Loucy (cell line): ENCODE results near the gene WRAP73.

Experiments
- H2AFZ ChIP-seq: fragments of 200-600 bp; sonication (generic); 2 replicates; pipeline ENCODE4 v1.6.0; 2016; ENCODE audit warnings: antibody characterized with exemption, mild to moderate bottlenecking, low read length, moderate library complexity
- H3F3A ChIP-seq: fragments of 200-600 bp; 2 replicates; pipeline ENCODE4 v1.6.0; 2016; ENCODE audit warnings: antibody characterized with exemption, low read depth, mild to moderate bottlenecking
- H3K27me3 ChIP-seq: fragments of 200-600 bp; sonication (generic); 2 replicates; pipeline ENCODE4 v1.6.1; 2014; ENCODE audit warnings: low read length, mild to moderate bottlenecking; ENCODE audit not compliant: insufficient read depth, poor library complexity, severe bottlenecking
- H3K36me3 ChIP-seq: fragments of 200-600 bp; sonication (generic); 2 replicates; pipeline ENCODE4 v1.6.1; 2016; ENCODE audit warnings: low read length; ENCODE audit not compliant: insufficient read depth
- H3K4me1 ChIP-seq: fragments of 200-600 bp; sonication (generic); 2 replicates; pipeline ENCODE4 v1.5.1; 2014; ENCODE audit warnings: low read length, mild to moderate bottlenecking; ENCODE audit not compliant: insufficient read depth, poor library complexity, severe bottlenecking
- H3K4me2 ChIP-seq: fragments of 200-600 bp; sonication (generic); 2 replicates; pipeline ENCODE4 v1.6.0; 2014; ENCODE audit warnings: antibody characterized with exemption, low read length, low read depth, mild to moderate bottlenecking; ENCODE audit not compliant: poor library complexity, severe bottlenecking
- H3K4me3 ChIP-seq: fragments of 200-600 bp; sonication (generic); 2 replicates; pipeline ENCODE4 v1.5.1; 2014; ENCODE audit warnings: low read length, mild to moderate bottlenecking, mixed read lengths; ENCODE audit not compliant: poor library complexity, severe bottlenecking
- H3K79me2 ChIP-seq: fragments of 200-600 bp; sonication (generic); 2 replicates; pipeline ENCODE4 v1.6.1; 2014; ENCODE audit warnings: low read length; ENCODE audit not compliant: insufficient read depth
- H3K9ac ChIP-seq: fragments of 200-600 bp; sonication (generic); 2 replicates; pipeline ENCODE4 v1.6.0; 2014; ENCODE audit warnings: mild to moderate bottlenecking, low read depth, low read length, moderate library complexity; ENCODE audit not compliant: poor library complexity, severe bottlenecking
- H3K9me2 ChIP-seq: fragments of 200-600 bp; sonication (generic); replicated peaks from 2 replicates; pipeline ENCODE4 v1.6.1; 2016; ENCODE audit warnings: low read depth, low read length, mixed read lengths
- H3K9me3 ChIP-seq: fragments of 200-600 bp; sonication (generic); 2 replicates; pipeline ENCODE4 v1.6.1; 2014; ENCODE audit warnings: mild to moderate bottlenecking, antibody characterized with exemption, low read length, low read depth; ENCODE audit not compliant: insufficient read depth
- H4K20me1 ChIP-seq: fragments of 200-600 bp; sonication (generic); 2 replicates; pipeline ENCODE4 v1.6.0; 2014; ENCODE audit warnings: antibody characterized with exemption, low read length, mild to moderate bottlenecking; ENCODE audit not compliant: insufficient read depth, poor library complexity, severe bottlenecking
- EZH2phosphoT487 ChIP-seq: fragments of 200-600 bp; IDR thresholded peaks from 2 replicates; pipeline ENCODE4 v1.6.1; 2018; ENCODE audit warnings: antibody characterized with exemption, mild to moderate bottlenecking, moderate library complexity, borderline replicate concordance
- TF ChIP-seq, protein P1 (sequence below): fragments of 200-600 bp; sonication (generic); conservative IDR thresholded peaks from 2 replicates; pipeline ENCODE4 v1.5.1; 2014; ENCODE audit warnings: mild to moderate bottlenecking, antibody characterized with exemption, low read length

The WRAP73 gene

DNA sequence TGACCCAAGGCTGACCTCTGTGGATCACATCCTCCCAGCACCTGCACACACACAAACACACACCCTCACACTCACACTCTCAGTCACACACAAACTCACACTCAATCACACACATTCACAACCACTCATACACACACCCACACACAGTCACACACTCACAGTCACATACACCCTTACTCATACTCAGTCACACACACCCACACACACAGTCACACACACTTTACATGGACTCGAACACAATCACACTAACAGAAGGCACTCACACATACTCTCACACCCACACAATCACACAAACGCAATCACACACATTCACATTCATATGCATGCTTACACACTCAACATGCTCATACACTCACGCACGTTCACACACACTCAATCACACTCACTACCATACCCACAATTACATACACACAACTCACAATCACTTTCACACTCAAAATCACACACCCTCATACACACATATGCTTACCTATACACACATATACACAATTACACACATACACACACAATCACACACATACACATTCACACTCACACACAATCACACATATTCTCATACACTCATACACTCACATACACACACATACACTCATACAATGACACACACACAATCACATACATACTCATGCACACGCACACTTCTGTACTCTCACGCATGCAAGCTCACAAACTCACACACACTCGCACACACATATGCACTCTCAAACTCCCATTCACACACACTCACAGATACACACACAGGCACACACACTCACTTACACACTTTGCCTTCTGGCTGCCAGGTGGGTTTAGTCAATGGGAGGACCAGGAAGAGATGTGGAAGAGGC lies 44.7 kb downstream of the WRAP73 start:
- no peaks in the 10 kb centered on the region for H3K9me2 ChIP-seq
- H3K4me1 ChIP-seq: peaks cover 23% of the 10 kb centered on the region
- no peaks in the 10 kb centered on the region for H4K20me1 ChIP-seq
- H3F3A ChIP-seq: no peaks in the 10 kb centered on the region
- no peak overlapping the region for H2AFZ ChIP-seq
- H3K4me2 ChIP-seq: no peak overlapping the region
- H3K36me3 ChIP-seq: no peaks in the 10 kb centered on the region
- TF ChIP-seq EZH2phosphoT487: no peak
- TF ChIP-seq, protein P1, sequence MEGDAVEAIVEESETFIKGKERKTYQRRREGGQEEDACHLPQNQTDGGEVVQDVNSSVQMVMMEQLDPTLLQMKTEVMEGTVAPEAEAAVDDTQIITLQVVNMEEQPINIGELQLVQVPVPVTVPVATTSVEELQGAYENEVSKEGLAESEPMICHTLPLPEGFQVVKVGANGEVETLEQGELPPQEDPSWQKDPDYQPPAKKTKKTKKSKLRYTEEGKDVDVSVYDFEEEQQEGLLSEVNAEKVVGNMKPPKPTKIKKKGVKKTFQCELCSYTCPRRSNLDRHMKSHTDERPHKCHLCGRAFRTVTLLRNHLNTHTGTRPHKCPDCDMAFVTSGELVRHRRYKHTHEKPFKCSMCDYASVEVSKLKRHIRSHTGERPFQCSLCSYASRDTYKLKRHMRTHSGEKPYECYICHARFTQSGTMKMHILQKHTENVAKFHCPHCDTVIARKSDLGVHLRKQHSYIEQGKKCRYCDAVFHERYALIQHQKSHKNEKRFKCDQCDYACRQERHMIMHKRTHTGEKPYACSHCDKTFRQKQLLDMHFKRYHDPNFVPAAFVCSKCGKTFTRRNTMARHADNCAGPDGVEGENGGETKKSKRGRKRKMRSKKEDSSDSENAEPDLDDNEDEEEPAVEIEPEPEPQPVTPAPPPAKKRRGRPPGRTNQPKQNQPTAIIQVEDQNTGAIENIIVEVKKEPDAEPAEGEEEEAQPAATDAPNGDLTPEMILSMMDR: no peak
- H3K79me2 ChIP-seq: peaks cover 56% of the 10 kb centered on the region
- no peak overlapping the region for H3K9ac ChIP-seq
- H3K27me3 ChIP-seq: no peaks in the 10 kb centered on the region
- no peaks in the 10 kb centered on the region for H3K9me3 ChIP-seq
- no peak overlapping the region for H3K4me3 ChIP-seq

DNA sequence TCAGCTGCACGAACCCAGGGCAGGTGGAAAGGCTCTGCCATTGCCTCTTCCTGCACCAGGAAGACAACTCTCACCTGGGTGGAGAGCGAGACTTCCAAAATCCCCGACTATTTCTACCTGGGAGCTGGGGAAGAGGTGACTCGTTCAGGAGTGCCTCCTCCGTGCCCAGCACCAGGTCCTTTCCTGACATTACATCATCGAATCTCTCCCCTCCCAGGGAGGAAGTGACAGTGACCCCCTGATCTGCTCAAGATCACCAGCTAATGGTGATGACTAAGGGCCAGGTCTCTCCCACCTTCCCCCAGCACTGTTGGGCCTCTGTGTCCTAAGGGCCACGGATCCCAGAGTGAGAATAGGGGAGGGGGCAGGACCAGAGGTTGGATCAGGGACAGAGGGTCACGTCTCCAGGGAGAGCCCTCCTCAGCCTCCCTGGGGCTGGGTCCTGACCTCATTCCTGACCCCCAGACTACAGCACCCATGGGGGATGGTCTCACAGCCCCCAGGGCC lies 45.4 kb downstream of the WRAP73 start:
- Histone ChIP-seq H3K27me3 (no peaks in the 10 kb centered on the region), H3K79me2 (peaks cover 56% of the 10 kb centered on the region), H3K9me3 (no peaks in the 10 kb centered on the region), H3K9me2 (no peaks in the 10 kb centered on the region), H3K36me3 (no peaks in the 10 kb centered on the region), H3K4me1 (peaks cover 24% of the 10 kb centered on the region), H3K9ac (no peak overlapping the region), H3K4me3 (no peak overlapping the region), H4K20me1 (no peaks in the 10 kb centered on the region), H2AFZ (no peak overlapping the region), H3F3A (no peaks in the 10 kb centered on the region), H3K4me2 (no peak overlapping the region)
- no peak for TF ChIP-seq EZH2phosphoT487
- TF ChIP-seq, protein P1: no peak

DNA sequence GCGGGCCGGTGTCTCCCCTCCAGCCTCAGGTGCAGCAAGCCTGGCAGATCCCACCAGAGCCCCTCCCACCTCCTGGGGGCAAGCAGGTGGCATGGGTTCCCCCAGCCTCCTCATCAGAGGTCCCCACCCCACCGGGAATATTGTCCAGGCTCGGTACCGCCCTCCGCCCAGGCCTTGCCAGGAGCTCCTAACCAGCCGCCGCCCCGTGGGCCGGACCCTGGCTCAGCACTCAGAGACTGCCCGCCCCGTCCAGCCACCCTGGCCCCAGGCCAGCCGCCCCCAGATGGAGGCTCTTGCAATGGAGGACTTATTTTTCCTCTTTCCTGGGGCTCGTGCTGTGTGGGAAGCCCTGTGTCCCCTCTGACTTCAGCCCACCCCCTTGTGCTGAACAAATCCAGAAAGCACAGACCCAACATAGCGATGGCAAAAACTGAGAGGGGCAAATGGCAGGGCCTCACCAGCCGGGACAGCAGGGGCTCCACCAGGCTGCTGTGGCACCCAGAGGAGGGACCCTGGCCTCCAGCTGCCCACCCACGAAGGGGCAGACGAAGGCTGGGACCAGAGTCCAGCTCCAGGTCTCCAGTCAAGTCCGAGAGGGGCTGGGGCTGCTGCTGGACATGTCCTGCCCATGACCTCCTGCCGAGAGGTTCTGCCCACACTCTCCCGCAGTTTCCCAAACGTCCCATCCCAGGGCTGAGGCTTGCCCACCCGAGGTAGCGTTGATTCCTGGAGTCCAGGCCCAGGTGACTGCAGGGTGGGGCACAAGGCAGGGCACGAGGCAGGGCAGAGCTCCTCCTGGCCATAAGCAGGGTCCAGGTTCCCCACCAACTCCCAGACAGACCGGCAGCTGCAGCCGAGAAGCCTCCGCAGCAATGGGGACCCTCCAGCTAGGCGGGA lies 46.1 kb downstream of the WRAP73 start:
- no peak overlapping the region for H3K4me3 ChIP-seq
- no peaks in the 10 kb centered on the region for H3F3A ChIP-seq
- TF ChIP-seq, protein P1: no peak
- TF ChIP-seq EZH2phosphoT487: no peak
- no peaks in the 10 kb centered on the region for H3K27me3 ChIP-seq
- peaks cover 56% of the 10 kb centered on the region for H3K79me2 ChIP-seq
- H3K4me1 ChIP-seq: peaks cover 24% of the 10 kb centered on the region
- H4K20me1 ChIP-seq: no peaks in the 10 kb centered on the region
- no peaks in the 10 kb centered on the region for H3K9me3 ChIP-seq
- no peaks in the 10 kb centered on the region for H3K9me2 ChIP-seq
- no peaks in the 10 kb centered on the region for H3K36me3 ChIP-seq
- H3K9ac ChIP-seq: no peak overlapping the region
- no peak overlapping the region for H3K4me2 ChIP-seq
- H2AFZ ChIP-seq: no peak overlapping the region
